ENCODE results near the gene RAET1L.

DNA sequence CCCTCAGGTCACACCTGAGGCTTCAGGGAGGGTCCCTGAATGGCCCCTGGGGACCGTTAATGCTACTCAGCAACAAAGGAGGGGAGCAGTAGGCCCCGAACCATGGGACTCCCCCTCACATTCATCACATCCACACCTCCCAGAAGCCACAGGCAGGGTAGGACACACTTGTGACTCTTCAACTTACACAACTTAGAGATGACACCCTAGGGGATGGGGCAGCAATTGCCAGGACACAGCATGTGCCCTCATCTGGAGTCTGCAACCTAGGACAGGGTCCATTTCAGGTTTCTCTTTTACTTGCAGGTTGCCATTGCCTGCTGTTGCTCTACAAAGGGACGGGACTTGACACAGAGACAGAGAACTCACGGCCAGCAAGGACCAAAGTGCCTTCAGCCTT lies 42.8 kb upstream of the RAET1L start:
- TF ChIP-seq CTCF (IDR thresholded peaks at IDR 0.05) (no peak), POLR2A (IDR thresholded peaks at IDR 0.05) (no peak), EP300 (IDR thresholded peaks at IDR 0.05; ENCODE audit: low read depth) (no peak), POLR2AphosphoS5 (IDR thresholded peaks at IDR 0.05) (no peak)
